GM10266 (cell line): ENCODE measurements around the gene CALM3.

Experiments used
- DNase-seq: peaks from one replicate; pipeline ENCODE4 v3.0.0; 2012; ENCODE audit errors: extremely low spot score
- CTCF ChIP-seq: IDR thresholded peaks from 2 replicates; pipeline ENCODE4 v1.5.1; 2012; ENCODE audit warnings: mild to moderate bottlenecking, low read depth; ENCODE audit not compliant: control insufficient read depth, insufficient read depth; ENCODE audit errors: missing control alignments

Gene CALM3

GRCh38 chr19:46640656-46641055 is 39.5 kb downstream of the CALM3 start:
- TF ChIP-seq CTCF = no peak
- no peak for DNase-seq

DNA sequence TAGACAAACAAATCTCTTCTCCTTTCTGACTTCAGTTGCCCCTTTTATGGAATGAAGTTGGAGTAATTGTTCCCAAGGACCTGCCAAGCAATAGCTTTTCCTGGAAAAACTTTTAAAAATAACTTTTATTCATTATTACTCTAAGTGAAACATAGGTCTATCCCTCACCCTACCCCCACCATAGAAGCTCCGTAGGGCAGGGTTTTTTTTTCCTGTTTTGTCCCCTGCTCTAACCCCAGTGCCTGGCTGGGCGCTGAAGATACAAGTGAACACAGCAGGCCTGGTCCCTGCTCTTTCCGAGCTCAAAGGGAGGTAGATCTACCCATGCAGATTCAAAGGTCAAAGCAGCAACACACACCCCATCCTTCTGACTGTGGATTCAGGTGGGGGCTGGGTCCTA is 43.6 kb downstream of the CALM3 start:
- no peak for TF ChIP-seq CTCF
- no peak for DNase-seq

- TF ChIP-seq CTCF = no peak
These were observed 45.3 kb downstream of the CALM3 start for GRCh38 chr19:46646402-46646801.

DNA sequence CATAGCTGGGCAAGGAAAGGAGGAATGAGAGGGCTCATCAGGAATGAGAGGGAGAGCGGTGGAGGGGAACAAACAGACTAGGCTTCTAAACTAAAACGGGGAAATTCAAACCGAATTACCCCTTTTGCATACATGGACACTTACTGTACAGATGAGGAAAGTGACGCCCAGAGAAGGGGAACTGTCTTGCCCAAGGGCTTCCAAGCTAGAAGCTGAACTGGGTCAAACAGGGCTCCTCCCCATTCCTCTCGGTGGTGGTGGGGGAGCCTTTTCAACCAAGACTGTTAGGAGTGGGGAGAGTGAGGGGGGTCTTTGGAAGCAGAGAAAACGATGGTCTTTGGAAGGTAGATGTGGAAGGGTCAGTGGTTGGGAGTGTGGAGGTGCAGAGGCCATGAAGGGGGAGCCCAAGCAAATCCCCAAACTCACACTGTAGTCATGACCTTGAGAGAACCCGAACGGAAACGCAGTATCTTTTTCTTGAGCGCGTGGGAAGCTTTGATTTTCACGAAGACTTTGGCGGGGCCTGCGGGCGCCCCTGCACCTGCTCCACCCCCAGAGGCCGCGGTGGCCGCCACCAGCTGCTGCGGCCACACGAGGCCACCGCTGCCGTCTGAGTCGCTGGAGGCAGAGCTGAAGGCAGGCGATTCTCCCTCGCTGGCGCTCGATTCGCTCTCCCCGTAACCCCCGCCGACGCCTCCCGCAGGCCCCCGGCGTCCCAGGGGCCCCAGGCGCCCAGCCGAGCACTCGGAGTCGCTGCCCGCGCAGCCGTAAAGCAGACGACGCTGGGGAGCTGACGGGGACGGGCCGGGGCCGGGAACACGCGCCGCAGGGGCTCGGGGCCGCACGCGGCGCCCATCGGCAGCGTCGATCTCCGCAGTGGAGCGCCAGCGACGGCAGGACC is 47.2 kb downstream of the CALM3 start:
- peak; percentile 66 for DNase-seq
- TF ChIP-seq CTCF = no peak

More at GRCh38 chr19:46646402-46646801, 45.3 kb downstream of the CALM3 start:
- no peak for DNase-seq

DNA sequence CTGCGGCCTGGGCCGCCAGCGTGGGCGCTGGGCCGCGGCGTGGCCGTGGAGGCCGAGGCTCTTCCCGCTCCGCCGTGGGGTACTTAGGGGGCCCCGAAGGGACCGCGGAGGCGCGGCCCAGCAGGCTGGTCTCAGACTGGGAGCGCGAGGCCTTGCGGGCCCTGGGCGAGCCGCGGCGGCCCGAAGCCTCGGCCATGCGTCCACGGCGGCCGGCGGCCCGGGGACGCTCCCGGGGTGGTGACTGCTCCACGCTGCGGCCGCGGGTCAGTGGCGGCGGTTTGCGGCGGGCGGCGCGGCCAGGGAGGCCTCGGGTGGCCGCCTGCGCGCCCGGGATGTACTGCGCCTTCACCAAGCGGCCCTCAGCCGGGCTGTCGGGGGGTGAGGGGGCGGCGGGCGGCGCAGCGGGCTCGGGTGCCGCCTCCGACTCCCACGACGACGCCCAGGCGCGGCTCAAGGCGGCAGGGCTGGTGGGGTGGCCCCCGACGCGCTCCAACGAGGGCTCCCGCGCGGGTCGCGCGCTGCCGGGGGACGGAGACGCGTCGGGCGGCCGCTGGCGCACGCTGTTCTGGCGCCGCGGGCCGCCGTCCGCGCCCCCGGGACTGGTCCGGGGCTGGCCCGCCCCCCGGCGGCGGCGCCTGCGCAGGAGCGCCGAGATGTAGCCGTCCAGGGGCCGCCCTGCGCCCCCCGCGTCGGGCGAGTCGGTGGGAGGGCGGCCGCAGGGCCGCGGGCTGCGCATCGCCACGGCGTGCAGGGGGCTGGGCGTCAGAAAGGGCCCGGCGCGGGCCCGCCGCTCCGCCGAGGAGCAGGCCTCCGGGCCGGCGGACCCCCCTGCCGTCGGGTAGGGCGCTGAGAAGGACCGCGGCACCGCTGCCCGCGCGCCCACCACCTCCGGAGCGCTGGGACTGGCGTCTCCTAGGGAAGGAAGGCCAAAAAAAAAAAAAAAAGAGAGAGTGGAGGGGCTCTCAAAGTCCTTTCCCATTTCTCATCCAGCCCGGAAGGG is 48.1 kb downstream of the CALM3 start:
- no peak for TF ChIP-seq CTCF

DNA sequence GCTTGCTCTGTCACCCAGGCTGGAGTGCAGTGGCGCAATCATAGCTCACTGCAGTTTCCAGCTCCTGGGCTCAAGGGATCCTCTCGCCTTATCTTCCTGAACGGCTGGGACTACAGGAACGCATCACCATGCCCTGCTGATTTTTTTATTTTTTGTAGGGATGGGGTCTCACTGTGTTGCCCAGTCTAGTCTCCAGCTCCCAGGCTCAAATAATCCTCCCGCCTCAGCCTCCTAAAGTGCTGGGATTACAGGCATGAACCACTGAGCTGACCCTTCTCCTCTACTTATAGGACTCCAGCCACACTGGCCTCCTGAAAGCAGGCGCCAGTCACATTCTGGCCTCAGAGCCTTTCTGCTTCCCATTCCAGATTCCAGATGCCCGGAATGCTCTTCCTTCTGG is 49.3 kb downstream of the CALM3 start:
- TF ChIP-seq CTCF = no peak

More for the DNA sequence above, 48.1 kb downstream of the CALM3 start:
- DNase-seq = no peak

More for the DNA sequence above, 49.3 kb downstream of the CALM3 start:
- DNase-seq = no peak
